Gastroesophageal sphincter (tissue), 4 donors: ENCODE data around the gene PPP5C. TPM values are rescaled to one million over a fixed set of nuclear protein-coding genes. Genes with fewer than 3 reads are reported as not detected.

ENCODE experiments used
- ATAC-seq: fragments of 150-250 bp; one replicate; pipeline ENCODE4 v1.9.1; 2016; ENCODE audit warnings: mild to moderate bottlenecking, moderate library complexity
- H3K27ac ChIP-seq, 4 donors: fragments of 200-600 bp; sonication (generic) in 3 of 4; 1 replicate in 3 of 4; 2 replicates in 1 of 4; pipeline ENCODE4 v1.5.1; 2016 to 2019
- H3K27me3 ChIP-seq: fragments of 200-600 bp; sonication (generic); one replicate; pipeline ENCODE4 v1.5.1; 2019
- H3K36me3 ChIP-seq, 2 donors: fragments of 200-600 bp; sonication (generic); one replicate each; pipeline ENCODE4 v1.5.1; 2019; ENCODE audit warnings: control low read depth in 1 of 2
- H3K4me1 ChIP-seq, 3 donors: fragments of 200-600 bp; sonication (generic); 1 replicate in 2 of 3; 2 replicates in 1 of 3; pipeline ENCODE4 v1.5.1; 2016 to 2019; ENCODE audit warnings: control low read depth in 2 of 3
- H3K4me3 ChIP-seq, 2 donors: fragments of 200-600 bp; sonication (generic); one replicate each; pipeline ENCODE4 v1.5.1; 2019; ENCODE audit warnings: mild to moderate bottlenecking in 1 of 2, moderate library complexity in 1 of 2
- H3K9me3 ChIP-seq, 3 donors: fragments of 200-600 bp; sonication (generic); one replicate each; pipeline ENCODE4 v1.5.1; 2017 to 2019; ENCODE audit warnings: control low read depth in 2 of 3
- EP300 ChIP-seq: sonication (generic); formaldehyde crosslinking; IDR thresholded peaks from one replicate; pipeline ENCODE4 v1.6.1; 2017; ENCODE audit warnings: antibody characterized with exemption, mild to moderate bottlenecking
- POLR2A ChIP-seq, 2 donors: fragments of 450-650 bp; IDR thresholded peaks; one replicate each; pipeline ENCODE4 v1.6.1; 2017; ENCODE audit warnings: antibody characterized with exemption in 2 of 2, mild to moderate bottlenecking in 2 of 2, moderate library complexity in 1 of 2
- POLR2AphosphoS5 ChIP-seq: sonication (generic); formaldehyde crosslinking; IDR thresholded peaks from one replicate; pipeline ENCODE4 v1.6.1; 2017; ENCODE audit warnings: antibody characterized with exemption
- WGBS, 2 donors: methylation state at CpG; one replicate each; pipeline ENCODE4 v1.1.5; 2018; ENCODE audit warnings: low coverage in 1 of 2; 5-methylcytosine and 5-hydroxymethylcytosine counted together
- total RNA-seq, 4 donors: library from RNA; depleted of rRNA; stranded (reverse); fragments of >200 nt; gene quantifications; one replicate each; pipeline ENCODE4 v1.1.0, GENCODE V29; 2016
- TF ChIP-seq, protein P1 (sequence below), 4 experiments: fragments of 200-600 bp in 2 of 4; fragments of 450-650 bp in 2 of 4; sonication (generic) in 1 of 4; IDR thresholded peaks; one replicate each; pipeline ENCODE4 v1.5.1; 2017 to 2019; ENCODE audit warnings: antibody characterized with exemption in 4 of 4, mild to moderate bottlenecking in 2 of 4, moderate library complexity in 2 of 4

PPP5C gene
- total RNA-seq, 4 donors from 2014 or later: 48.2 to 69.5 (median 50.7) TPM

DNA sequence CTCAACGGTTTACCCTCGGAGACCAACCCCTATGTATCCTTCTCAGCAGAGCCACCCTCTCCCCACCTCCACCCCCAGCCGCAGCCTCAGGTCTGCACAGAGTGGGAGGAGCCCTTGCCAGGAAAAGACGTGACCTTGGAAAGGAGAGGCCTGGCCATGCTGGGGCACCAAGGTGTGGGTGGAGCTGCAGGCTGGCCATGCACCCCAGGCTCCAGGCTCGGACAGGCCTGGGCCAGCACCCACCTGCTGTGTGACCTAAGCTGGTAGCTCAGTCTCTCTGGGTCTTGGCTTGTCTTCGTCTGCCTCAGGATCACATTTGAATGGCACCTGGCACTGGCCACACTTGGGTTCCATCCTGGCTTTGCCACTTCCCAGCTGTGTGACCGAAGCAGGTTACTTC is 37.0 kb downstream of the PPP5C start:
- H3K4me1 ChIP-seq: peaks cover 0 to 21% (median 4%) of the 10 kb centered on the region in 3 donors
- no peak overlapping the region for H3K4me3 ChIP-seq
- 90 to 100% methylated on average over 1 to 3 of the region's 7 CpGs for WGBS, 2 donors
- no peak overlapping the region for H3K27ac ChIP-seq
- peaks cover 0 to 93% of the 10 kb centered on the region in 2 donors for H3K36me3 ChIP-seq
- H3K27me3 ChIP-seq: no peaks in the 10 kb centered on the region
- H3K9me3 ChIP-seq: no peaks in the 10 kb centered on the region
- ATAC-seq: no peak
- TF ChIP-seq POLR2AphosphoS5 (no peak), POLR2A (IDR thresholded peaks at IDR 0.05) (no peak), EP300 (no peak)
- TF ChIP-seq, protein P1, sequence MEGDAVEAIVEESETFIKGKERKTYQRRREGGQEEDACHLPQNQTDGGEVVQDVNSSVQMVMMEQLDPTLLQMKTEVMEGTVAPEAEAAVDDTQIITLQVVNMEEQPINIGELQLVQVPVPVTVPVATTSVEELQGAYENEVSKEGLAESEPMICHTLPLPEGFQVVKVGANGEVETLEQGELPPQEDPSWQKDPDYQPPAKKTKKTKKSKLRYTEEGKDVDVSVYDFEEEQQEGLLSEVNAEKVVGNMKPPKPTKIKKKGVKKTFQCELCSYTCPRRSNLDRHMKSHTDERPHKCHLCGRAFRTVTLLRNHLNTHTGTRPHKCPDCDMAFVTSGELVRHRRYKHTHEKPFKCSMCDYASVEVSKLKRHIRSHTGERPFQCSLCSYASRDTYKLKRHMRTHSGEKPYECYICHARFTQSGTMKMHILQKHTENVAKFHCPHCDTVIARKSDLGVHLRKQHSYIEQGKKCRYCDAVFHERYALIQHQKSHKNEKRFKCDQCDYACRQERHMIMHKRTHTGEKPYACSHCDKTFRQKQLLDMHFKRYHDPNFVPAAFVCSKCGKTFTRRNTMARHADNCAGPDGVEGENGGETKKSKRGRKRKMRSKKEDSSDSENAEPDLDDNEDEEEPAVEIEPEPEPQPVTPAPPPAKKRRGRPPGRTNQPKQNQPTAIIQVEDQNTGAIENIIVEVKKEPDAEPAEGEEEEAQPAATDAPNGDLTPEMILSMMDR (IDR thresholded peaks at IDR 0.05): no peak

DNA sequence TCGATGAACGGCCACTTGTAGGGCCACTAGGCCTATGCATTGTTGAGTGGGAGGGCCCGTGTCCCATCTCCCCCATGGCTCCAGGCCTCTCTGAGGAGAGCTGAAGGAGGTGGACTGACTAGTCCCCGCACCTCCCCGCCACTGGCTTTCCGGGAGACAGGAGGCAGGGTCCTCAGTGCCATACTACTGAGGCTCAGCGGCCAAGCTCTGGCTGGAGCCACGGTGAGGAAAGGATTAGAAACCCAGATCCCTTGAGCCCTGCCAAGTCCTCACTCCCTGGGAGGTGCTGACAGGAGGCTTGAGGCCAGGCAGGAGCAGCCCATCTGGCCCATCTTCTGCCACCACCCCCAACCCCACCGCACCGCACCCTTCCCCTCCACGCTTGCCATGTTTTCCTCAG is 37.5 kb downstream of the PPP5C start:
- Histone ChIP-seq H3K4me3 (no peak overlapping the region), H3K9me3 (no peaks in the 10 kb centered on the region), H3K27me3 (no peaks in the 10 kb centered on the region), H3K36me3 (peaks cover 0 to 93% of the 10 kb centered on the region in 2 donors), H3K27ac (no peak overlapping the region), H3K4me1 (peaks cover 0 to 15% (median 0%) of the 10 kb centered on the region in 3 donors)
- no peak for TF ChIP-seq POLR2AphosphoS5
- no peak for TF ChIP-seq EP300
- TF ChIP-seq, protein P1 (IDR thresholded peaks at IDR 0.05): no peak
- no peak for TF ChIP-seq POLR2A (IDR thresholded peaks at IDR 0.05)
- no peak for ATAC-seq
- WGBS, 2 donors: 85% methylated on average over 7 of the region's 11 CpGs; no CpG with 5 or more reads in 1 of the 2 donors

DNA sequence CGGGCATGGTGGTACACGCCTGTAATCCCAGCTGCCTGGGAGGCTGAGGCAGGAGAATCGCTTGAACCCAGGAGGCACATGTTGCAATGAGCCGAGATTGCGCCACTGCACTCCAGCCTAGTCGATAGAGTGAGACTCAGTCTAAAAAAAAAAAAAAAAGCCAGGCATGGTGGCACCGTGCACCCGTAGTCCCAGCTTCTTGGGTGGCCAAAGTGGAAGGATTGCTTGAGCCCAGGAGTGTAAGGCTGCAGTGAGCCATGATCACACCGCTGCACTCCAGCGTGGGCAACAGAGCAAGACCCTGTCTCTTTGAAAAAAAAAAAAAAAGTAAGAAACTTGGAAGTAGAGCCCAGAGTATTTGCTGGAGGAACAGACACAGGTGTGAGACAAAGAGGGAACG is 38.7 kb downstream of the PPP5C start:
- Histone ChIP-seq H3K9me3 (no peaks in the 10 kb centered on the region), H3K4me3 (no peak overlapping the region), H3K27me3 (no peaks in the 10 kb centered on the region), H3K27ac (no peak overlapping the region), H3K36me3 (peaks cover 0 to 96% of the 10 kb centered on the region in 2 donors), H3K4me1 (peaks cover 0 to 10% (median 0%) of the 10 kb centered on the region in 3 donors)
- ATAC-seq: no peak
- WGBS, 2 donors: 71 to 85% methylated on average over 5 to 6 of the region's 11 CpGs
- TF ChIP-seq, protein P1 (IDR thresholded peaks at IDR 0.05): no peak
- TF ChIP-seq EP300 (no peak), POLR2A (IDR thresholded peaks at IDR 0.05) (no peak), POLR2AphosphoS5 (no peak)

DNA sequence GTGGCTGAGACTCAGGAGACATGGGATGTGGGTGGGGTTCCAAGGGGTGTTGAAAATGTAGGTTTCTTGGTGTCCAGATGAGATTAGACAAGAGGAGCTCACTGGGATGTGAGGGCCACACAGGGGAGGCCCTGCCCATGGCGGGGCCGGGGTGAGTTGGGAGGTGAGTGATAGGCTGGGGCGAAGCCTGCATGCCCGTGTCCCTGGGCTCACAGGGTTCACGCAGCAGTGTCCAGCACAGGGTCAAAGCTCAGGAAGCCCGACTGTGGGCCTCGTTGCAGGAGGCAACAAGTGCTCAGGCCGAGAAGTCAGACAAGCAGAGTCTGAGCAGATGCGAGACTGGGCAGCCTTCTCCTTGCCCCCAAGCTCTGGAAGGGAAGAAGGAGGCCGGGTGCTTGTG is 39.3 kb downstream of the PPP5C start:
- Histone ChIP-seq H3K27ac (no peak overlapping the region), H3K4me3 (no peak overlapping the region), H3K4me1 (peaks cover 0 to 11% (median 0%) of the 10 kb centered on the region in 3 donors), H3K36me3 (peaks cover 0 to 99% of the 10 kb centered on the region in 2 donors), H3K27me3 (no peaks in the 10 kb centered on the region), H3K9me3 (no peaks in the 10 kb centered on the region)
- 94% methylated on average over 8 of the region's 10 CpGs; no CpG with 5 or more reads in 1 of the 2 donors for WGBS, 2 donors
- TF ChIP-seq, protein P1 (IDR thresholded peaks at IDR 0.05): no peak
- TF ChIP-seq POLR2A (IDR thresholded peaks at IDR 0.05) (no peak), EP300 (no peak), POLR2AphosphoS5 (no peak)
- ATAC-seq: no peak

DNA sequence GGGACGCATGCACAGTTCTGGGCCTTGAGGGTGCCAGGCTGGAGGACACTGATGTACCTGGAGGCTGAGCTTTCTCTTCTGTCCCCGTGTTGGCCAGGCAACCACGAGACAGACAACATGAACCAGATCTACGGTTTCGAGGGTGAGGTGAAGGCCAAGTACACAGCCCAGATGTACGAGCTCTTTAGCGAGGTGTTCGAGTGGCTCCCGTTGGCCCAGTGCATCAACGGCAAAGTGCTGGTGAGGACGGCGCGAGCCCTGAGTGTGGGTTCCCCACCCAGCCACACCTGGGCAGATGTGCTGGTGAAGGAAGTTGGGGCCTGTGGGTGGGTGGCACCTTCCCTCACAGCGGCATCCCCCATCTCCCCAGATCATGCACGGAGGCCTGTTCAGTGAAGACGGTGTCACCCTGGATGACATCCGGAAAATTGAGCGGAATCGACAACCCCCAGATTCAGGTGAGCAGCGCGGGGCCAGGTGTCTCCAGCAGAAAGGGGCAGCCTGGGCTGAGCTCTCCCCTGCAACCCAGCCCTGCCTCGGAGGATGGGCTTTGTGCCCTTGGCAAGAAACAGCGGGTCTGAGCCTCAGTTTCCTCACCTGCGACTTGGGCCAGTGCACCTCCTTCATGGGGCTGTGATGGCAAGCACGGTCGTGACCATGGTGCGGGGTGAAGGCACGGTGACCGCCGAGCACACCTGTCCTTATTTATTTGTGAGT is 40.3 kb downstream of the PPP5C start:
- no peaks in the 10 kb centered on the region for H3K9me3 ChIP-seq
- no peak overlapping the region for H3K4me3 ChIP-seq
- no peak overlapping the region for H3K27ac ChIP-seq
- H3K4me1 ChIP-seq: peaks cover 0 to 13% (median under 1%) of the 10 kb centered on the region in 3 donors
- no peak for ATAC-seq
- TF ChIP-seq EP300: no peak
- 100% methylated on average over 2 of the region's 30 CpGs for WGBS, 2 donors
- H3K36me3 ChIP-seq: peaks cover 0 to 99% of the 10 kb centered on the region in 2 donors
- H3K27me3 ChIP-seq: no peaks in the 10 kb centered on the region
